ENCODE measurements around the gene NOD1. TPM values are rescaled to one million over a fixed set of nuclear protein-coding genes. Genes with fewer than 3 reads are reported as not detected.
"Not testable (repeated sequence)": the region's sequence is repeated elsewhere in the genome, so short reads cannot be mapped to it uniquely, and the experiment has no call there.

NOD1 gene
- total RNA-seq, 2 experiments from 2014 or later = 12.6 to 12.8 TPM

GRCh38 chr7:30429156-30429530, 49.4 kb downstream of the NOD1 start:
- DNase-seq = no peak
- H3K4me1 Mint-ChIP-seq = no peaks in the 10 kb centered on the region
- H3K27ac Mint-ChIP-seq = no peak overlapping the region
- peaks cover 30% of the 10 kb centered on the region for H3K36me3 Mint-ChIP-seq
- H3K27me3 Mint-ChIP-seq = no peaks in the 10 kb centered on the region
- no peak overlapping the region for H3K4me3 Mint-ChIP-seq
- H3K9me3 Mint-ChIP-seq = no peaks in the 10 kb centered on the region

- Mint-ChIP-seq H3K27ac (no peak overlapping the region), H3K36me3 (peaks cover 31% of the 10 kb centered on the region), H3K4me1 (no peaks in the 10 kb centered on the region), H3K9me3 (no peaks in the 10 kb centered on the region), H3K4me3 (no peak overlapping the region), H3K27me3 (no peaks in the 10 kb centered on the region)
- DNase-seq = no peak
Observed at GRCh38 chr7:30428246-30429155, 50.1 kb downstream of the NOD1 start.

GRCh38 chr7:30427296-30428070, 51.1 kb downstream of the NOD1 start:
- H3K27ac Mint-ChIP-seq = no peak overlapping the region
- no peaks in the 10 kb centered on the region for H3K9me3 Mint-ChIP-seq
- no peak for DNase-seq
- peaks cover 30% of the 10 kb centered on the region for H3K36me3 Mint-ChIP-seq
- peaks cover 5% of the 10 kb centered on the region for H3K4me1 Mint-ChIP-seq
- no peaks in the 10 kb centered on the region for H3K27me3 Mint-ChIP-seq
- H3K4me3 Mint-ChIP-seq = no peak overlapping the region

GRCh38 chr7:30424506-30424905, 54.1 kb downstream of the NOD1 start:
- DNase-seq = no peak
- Mint-ChIP-seq H3K27ac (no peak overlapping the region), H3K4me1 (peaks cover 5% of the 10 kb centered on the region), H3K36me3 (peaks cover 25% of the 10 kb centered on the region), H3K4me3 (no peak overlapping the region), H3K9me3 (peaks cover 5% of the 10 kb centered on the region), H3K27me3 (no peaks in the 10 kb centered on the region)

GRCh38 chr7:30423788-30424505, 54.6 kb downstream of the NOD1 start:
- Mint-ChIP-seq H3K36me3 (peaks cover 27% of the 10 kb centered on the region), H3K27ac (no peak overlapping the region), H3K9me3 (peaks cover 5% of the 10 kb centered on the region), H3K27me3 (no peaks in the 10 kb centered on the region), H3K4me1 (peaks cover 5% of the 10 kb centered on the region), H3K4me3 (no peak overlapping the region)
- no peak for DNase-seq

- DNase-seq = no peak
- Mint-ChIP-seq H3K9me3 (peaks cover 5% of the 10 kb centered on the region), H3K27me3 (no peaks in the 10 kb centered on the region)
Observed at GRCh38 chr7:30422922-30423321, 55.7 kb downstream of the NOD1 start.

GRCh38 chr7:30421647-30422196, 56.9 kb downstream of the NOD1 start:
- H3K27ac Mint-ChIP-seq = no peak overlapping the region
- H3K36me3 Mint-ChIP-seq = peaks cover 21% of the 10 kb centered on the region
- H3K4me1 Mint-ChIP-seq = peaks cover 5% of the 10 kb centered on the region
- H3K9me3 Mint-ChIP-seq = peaks cover 5% of the 10 kb centered on the region
- no peak overlapping the region for H3K4me3 Mint-ChIP-seq
- H3K27me3 Mint-ChIP-seq = no peaks in the 10 kb centered on the region
- DNase-seq = no peak

More at GRCh38 chr7:30422922-30423321, 55.7 kb downstream of the NOD1 start:
- no peak overlapping the region for H3K27ac Mint-ChIP-seq
- H3K4me3 Mint-ChIP-seq = no peak overlapping the region
- peaks cover 5% of the 10 kb centered on the region for H3K4me1 Mint-ChIP-seq
- peaks cover 26% of the 10 kb centered on the region for H3K36me3 Mint-ChIP-seq

GRCh38 chr7:30420662-30421061, 57.9 kb downstream of the NOD1 start:
- no peaks in the 10 kb centered on the region for H3K27me3 Mint-ChIP-seq
- DNase-seq = no peak
- no peak overlapping the region for H3K4me3 Mint-ChIP-seq
- no peak overlapping the region for H3K27ac Mint-ChIP-seq
- peaks cover 5% of the 10 kb centered on the region for H3K4me1 Mint-ChIP-seq
- H3K9me3 Mint-ChIP-seq = peaks cover 5% of the 10 kb centered on the region
- H3K36me3 Mint-ChIP-seq = peaks cover 15% of the 10 kb centered on the region

- not testable (repeated sequence) for DNase-seq, H3K27ac Mint-ChIP-seq, H3K4me3 Mint-ChIP-seq, H3K9me3 Mint-ChIP-seq, H3K4me1 Mint-ChIP-seq, H3K27me3 Mint-ChIP-seq
- H3K36me3 Mint-ChIP-seq = peaks cover 15% of the 10 kb centered on the region
Observed at GRCh38 chr7:30420080-30420479, 58.5 kb downstream of the NOD1 start.

- H3K27me3 Mint-ChIP-seq = no peaks in the 10 kb centered on the region
- no peak overlapping the region for H3K27ac Mint-ChIP-seq
- no peak for DNase-seq
- no peak overlapping the region for H3K4me3 Mint-ChIP-seq
- no peaks in the 10 kb centered on the region for H3K36me3 Mint-ChIP-seq
- no peaks in the 10 kb centered on the region for H3K4me1 Mint-ChIP-seq
- H3K9me3 Mint-ChIP-seq = peaks cover 3% of the 10 kb centered on the region
Observed at GRCh38 chr7:30413864-30414263, 64.7 kb downstream of the NOD1 start.

GRCh38 chr7:30412782-30413504, 65.6 kb downstream of the NOD1 start:
- Mint-ChIP-seq H3K4me3 (no peak overlapping the region), H3K4me1 (no peaks in the 10 kb centered on the region), H3K36me3 (no peaks in the 10 kb centered on the region), H3K27me3 (no peaks in the 10 kb centered on the region), H3K9me3 (peaks cover 3% of the 10 kb centered on the region), H3K27ac (no peak overlapping the region)
- no peak for DNase-seq

GRCh38 chr7:30411897-30412296, 66.7 kb downstream of the NOD1 start:
- Mint-ChIP-seq H3K27me3 (no peaks in the 10 kb centered on the region), H3K4me3 (no peak overlapping the region), H3K9me3 (peaks cover 3% of the 10 kb centered on the region), H3K36me3 (no peaks in the 10 kb centered on the region), H3K4me1 (no peaks in the 10 kb centered on the region), H3K27ac (no peak overlapping the region)
- DNase-seq = no peak

GRCh38 chr7:30411173-30411572, 67.4 kb downstream of the NOD1 start:
- Mint-ChIP-seq H3K27ac (no peak overlapping the region), H3K36me3 (no peaks in the 10 kb centered on the region), H3K27me3 (no peaks in the 10 kb centered on the region), H3K4me3 (no peak overlapping the region), H3K9me3 (peaks cover 3% of the 10 kb centered on the region), H3K4me1 (no peaks in the 10 kb centered on the region)
- DNase-seq = no peak

GRCh38 chr7:30406664-30407425, 71.7 kb downstream of the NOD1 start:
- H3K27ac Mint-ChIP-seq = no peak overlapping the region
- peaks cover 2% of the 10 kb centered on the region for H3K4me1 Mint-ChIP-seq
- no peaks in the 10 kb centered on the region for H3K27me3 Mint-ChIP-seq
- DNase-seq = no peak
- H3K9me3 Mint-ChIP-seq = no peaks in the 10 kb centered on the region
- H3K4me3 Mint-ChIP-seq = no peak overlapping the region
- no peaks in the 10 kb centered on the region for H3K36me3 Mint-ChIP-seq

Measured in activated naive CD8-positive, alpha-beta T cell treated with anti-CD3 and anti-CD28 coated beads for 36 hours (primary cell).